ENCODE data around the gene NOB1. TPM values are rescaled to one million over a fixed set of nuclear protein-coding genes. Genes with fewer than 3 reads are reported as not detected.

The NOB1 gene
- total and polyA plus RNA-seq, 2 experiments from 2014 or later = 24.8 to 44.5 TPM

DNA sequence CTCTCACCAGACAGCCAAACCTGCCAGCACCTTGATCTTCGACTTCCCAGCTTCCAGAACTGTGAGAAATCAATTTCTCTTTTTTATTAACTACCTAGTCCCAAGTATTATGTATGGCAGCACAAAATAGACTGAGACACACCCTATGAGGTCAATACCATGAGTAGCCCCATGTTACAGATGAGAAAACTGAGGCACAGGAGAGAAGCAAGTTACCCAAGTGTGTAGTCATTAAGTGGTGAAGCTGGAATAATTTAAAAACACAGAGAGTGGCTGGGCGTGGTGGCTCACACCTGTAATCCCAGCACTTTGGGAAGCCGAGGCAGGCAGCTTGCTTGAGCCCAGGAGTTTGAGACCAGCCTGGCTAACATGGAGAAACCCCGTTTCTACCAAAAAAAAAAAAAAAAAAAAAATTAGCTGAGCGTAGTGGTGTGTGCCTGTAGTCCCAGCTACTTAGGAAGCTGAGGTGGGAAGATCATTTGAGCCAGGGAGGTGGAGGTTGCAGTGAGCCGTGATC is 33.2 kb downstream of the NOB1 start:
- Histone ChIP-seq H3K9me3 (ENCODE audit: low read depth) (no peaks in the 10 kb centered on the region), H3K4me1 (ENCODE audit: insufficient read depth) (peaks cover 14% of the 10 kb centered on the region), H3K27ac (no peak overlapping the region), H3K27me3 (replicated peaks; ENCODE audit: insufficient read depth) (no peaks in the 10 kb centered on the region), H3K36me3 (ENCODE audit: low read depth) (peaks cover 17% of the 10 kb centered on the region), H3F3A (ENCODE audit: insufficient read depth) (peaks cover 24% of the 10 kb centered on the region; the same call in 1 of the 2 replicates), H3K9ac (no peak overlapping the region), H3K4me3 (no peak overlapping the region), H3K9me2 (ENCODE audit: insufficient read depth) (no peaks in the 10 kb centered on the region), H3K4me2 (ENCODE audit: unreplicated experiment) (no peak overlapping the region), H3K79me2 (ENCODE audit: insufficient read depth) (peaks cover 89% of the 10 kb centered on the region), H2AFZ (no peak overlapping the region), H4K20me1 (ENCODE audit: insufficient read depth) (no peaks in the 10 kb centered on the region)
- TF ChIP-seq EZH2 (IDR thresholded peaks at IDR 0.05; ENCODE audit: insufficient read depth, poor library complexity, severe bottlenecking) (no peak), EZH2phosphoT487 (IDR thresholded peaks at IDR 0.05; ENCODE audit: insufficient read depth, low read depth) (no peak)
- DNase-seq = no peak
- 83 to 92% methylated on average over 5 to 6 of the region's 6 CpGs for WGBS, 2 experiments (ENCODE audit: low coverage in 1 of 2, low lambda C conversion rate in 2 of 2, missing lambda C conversion rate in 2 of 2)
- in situ Hi-C loops (cut with MboI) = loop anchor here (10.0 kb wide), 1 partner anchor 63 kb away; no protein-coding TSS in a partner anchor

- Histone ChIP-seq H3K9me2 (ENCODE audit: insufficient read depth) (no peaks in the 10 kb centered on the region), H4K20me1 (ENCODE audit: insufficient read depth) (no peaks in the 10 kb centered on the region), H3K4me3 (no peak overlapping the region), H3K36me3 (ENCODE audit: low read depth) (peaks cover 21% of the 10 kb centered on the region), H3K27ac (no peak overlapping the region), H3K9me3 (ENCODE audit: low read depth) (no peaks in the 10 kb centered on the region), H3K27me3 (replicated peaks; ENCODE audit: insufficient read depth) (no peaks in the 10 kb centered on the region), H3K9ac (no peak overlapping the region), H3F3A (ENCODE audit: insufficient read depth) (peaks cover 22% of the 10 kb centered on the region; the same call in 1 of the 2 replicates), H3K79me2 (ENCODE audit: insufficient read depth) (peaks cover 86% of the 10 kb centered on the region), H3K4me1 (ENCODE audit: insufficient read depth) (peaks cover 14% of the 10 kb centered on the region), H3K4me2 (ENCODE audit: unreplicated experiment) (no peak overlapping the region), H2AFZ (no peak overlapping the region)
- in situ Hi-C loops (cut with MboI) = loop anchor here (10.0 kb wide), 1 partner anchor 64 kb away; no protein-coding TSS in a partner anchor
- no peak for TF ChIP-seq EZH2phosphoT487 (IDR thresholded peaks at IDR 0.05; ENCODE audit: insufficient read depth, low read depth)
- TF ChIP-seq EZH2 (IDR thresholded peaks at IDR 0.05; ENCODE audit: insufficient read depth, poor library complexity, severe bottlenecking) = no peak
- no peak for DNase-seq
- 98 to 99% methylated on average over 10 of the region's 10 CpGs for WGBS, 2 experiments (ENCODE audit: low coverage in 1 of 2, low lambda C conversion rate in 2 of 2, missing lambda C conversion rate in 2 of 2)
Measured at GRCh38 chr16:69720822-69721430, 33.8 kb downstream of the NOB1 start.

DNA sequence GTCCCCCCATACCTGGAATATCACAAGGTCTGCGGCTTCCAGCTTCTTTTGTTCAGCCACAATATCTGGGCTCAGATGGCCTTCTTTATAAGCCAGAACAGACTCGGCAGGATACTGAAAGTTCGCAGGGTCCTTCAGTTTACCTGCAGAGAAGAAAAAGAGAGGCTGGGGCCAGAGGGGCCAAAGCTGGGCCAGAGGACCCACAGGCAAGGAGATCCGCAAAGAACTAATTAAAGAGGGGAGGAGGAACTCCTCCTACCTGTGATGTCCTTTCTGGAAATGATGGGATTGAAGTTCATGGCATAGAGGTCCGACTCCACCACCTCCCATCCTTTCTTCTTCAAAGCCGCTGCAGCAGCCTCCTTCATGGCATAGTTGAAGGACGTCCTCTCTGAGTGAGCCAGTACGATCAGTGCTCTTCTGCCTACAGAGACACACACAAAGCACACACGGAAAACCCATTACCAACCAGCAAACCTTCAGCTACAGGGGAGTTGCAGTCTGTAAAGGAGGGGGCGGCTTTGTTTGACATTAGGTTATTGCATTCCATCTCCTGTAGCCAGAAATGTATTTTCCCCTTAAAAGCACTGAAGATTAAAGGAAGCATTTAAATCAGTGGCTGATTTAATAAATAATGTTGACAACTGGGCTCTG is 36.5 kb downstream of the NOB1 start:
- DNase-seq = no peak
- Histone ChIP-seq H3F3A (ENCODE audit: insufficient read depth) (peaks cover 9% of the 10 kb centered on the region), H3K9me3 (ENCODE audit: low read depth) (no peaks in the 10 kb centered on the region), H3K36me3 (ENCODE audit: low read depth) (peaks cover 38% of the 10 kb centered on the region), H3K27me3 (replicated peaks; ENCODE audit: insufficient read depth) (no peaks in the 10 kb centered on the region), H3K4me3 (no peak overlapping the region), H4K20me1 (ENCODE audit: insufficient read depth) (no peaks in the 10 kb centered on the region), H3K4me1 (ENCODE audit: insufficient read depth) (no peaks in the 10 kb centered on the region), H3K79me2 (ENCODE audit: insufficient read depth) (peaks cover 60% of the 10 kb centered on the region), H2AFZ (no peak overlapping the region), H3K27ac (no peak overlapping the region), H3K9ac (no peak overlapping the region), H3K4me2 (ENCODE audit: unreplicated experiment) (no peak overlapping the region), H3K9me2 (ENCODE audit: insufficient read depth) (no peaks in the 10 kb centered on the region)
- no peak for TF ChIP-seq EZH2 (IDR thresholded peaks at IDR 0.05; ENCODE audit: insufficient read depth, poor library complexity, severe bottlenecking)
- no peak for TF ChIP-seq EZH2phosphoT487 (IDR thresholded peaks at IDR 0.05; ENCODE audit: insufficient read depth, low read depth)
- 82 to 86% methylated on average over 10 of the region's 10 CpGs for WGBS, 2 experiments (ENCODE audit: low coverage in 1 of 2, low lambda C conversion rate in 2 of 2, missing lambda C conversion rate in 2 of 2)
- in situ Hi-C loops (cut with MboI) = no loop called here

GRCh38 chr16:69717066-69717465 is 37.7 kb downstream of the NOB1 start:
- Histone ChIP-seq H3K9me2 (ENCODE audit: insufficient read depth) (no peaks in the 10 kb centered on the region), H3K79me2 (ENCODE audit: insufficient read depth) (peaks cover 48% of the 10 kb centered on the region), H3K27me3 (replicated peaks; ENCODE audit: insufficient read depth) (no peaks in the 10 kb centered on the region), H3F3A (ENCODE audit: insufficient read depth) (peaks cover 19% of the 10 kb centered on the region), H4K20me1 (ENCODE audit: insufficient read depth) (no peaks in the 10 kb centered on the region), H3K36me3 (ENCODE audit: low read depth) (peaks cover 48% of the 10 kb centered on the region), H3K4me3 (no peak overlapping the region), H3K4me2 (ENCODE audit: unreplicated experiment) (no peak overlapping the region), H3K9ac (no peak overlapping the region), H2AFZ (no peak overlapping the region), H3K4me1 (ENCODE audit: insufficient read depth) (peaks cover 7% of the 10 kb centered on the region), H3K9me3 (ENCODE audit: low read depth) (no peaks in the 10 kb centered on the region), H3K27ac (no peak overlapping the region)
- no peak for TF ChIP-seq EZH2 (IDR thresholded peaks at IDR 0.05; ENCODE audit: insufficient read depth, poor library complexity, severe bottlenecking)
- no peak for TF ChIP-seq EZH2phosphoT487 (IDR thresholded peaks at IDR 0.05; ENCODE audit: insufficient read depth, low read depth)
- no peak for DNase-seq
- WGBS, 2 experiments (ENCODE audit: low coverage in 1 of 2, low lambda C conversion rate in 2 of 2, missing lambda C conversion rate in 2 of 2) = 96 to 97% methylated on average over 6 of the region's 6 CpGs
- in situ Hi-C loops (cut with MboI) = no loop called here

Measured in GM23248 (cell line).